ENCODE results near the gene FOXA2. TPM values are rescaled to one million over a fixed set of nuclear protein-coding genes. Genes with fewer than 3 reads are reported as not detected.
"Not testable (repeated sequence)": the region's sequence is repeated elsewhere in the genome, so short reads cannot be mapped to it uniquely, and the experiment has no call there.

Gene FOXA2
- total RNA-seq, 2 experiments from 2014 or later: not detected

GRCh38 chr20:22555791-22556564, 28.4 kb downstream of the FOXA2 start:
- Histone ChIP-seq H3K36me3 (ENCODE audit: insufficient read depth, low read length) (no peaks in the 10 kb centered on the region), H3K9me3 (ENCODE audit: control insufficient read depth in 1 of 2, insufficient read depth in 1 of 2, low read length in 2 of 2) (peaks cover 0 to 16% of the 10 kb centered on the region in 2 experiments), H3K4me1 (ENCODE audit: insufficient read depth, low read length) (no peaks in the 10 kb centered on the region), H3K27me3 (ENCODE audit: control insufficient read depth in 1 of 2, insufficient read depth in 2 of 2, low read length in 2 of 2) (peaks cover 13 to 17% of the 10 kb centered on the region in 2 experiments), H3K27ac (ENCODE audit: low read depth in 1 of 2, low read length in 2 of 2) (no peak overlapping the region), H3K4me3 (ENCODE audit: low read length) (no peak overlapping the region)
- Mint-ChIP-seq H3K4me1 (ENCODE audit: low read depth) (no peaks in the 10 kb centered on the region), H3K4me3 (no peak overlapping the region), H3K9me3 (no peaks in the 10 kb centered on the region), H3K27me3 (peaks cover 38% of the 10 kb centered on the region), H3K36me3 (ENCODE audit: low read depth) (no peaks in the 10 kb centered on the region), H3K27ac (no peak overlapping the region)
- no peak for TF ChIP-seq CTCF (IDR thresholded peaks at IDR 0.05)
- ATAC-seq (ENCODE audit: poor library complexity): no peak
- intact Hi-C loops (cut with DNase I, micrococcal nuclease): no loop called here
- CTCF ChIA-PET: no interaction called here
- no peak for DNase-seq
- POLR2A ChIA-PET: no interaction called here

- no peaks in the 10 kb centered on the region for H3K36me3 ChIP-seq (ENCODE audit: insufficient read depth, low read length)
- H3K27ac ChIP-seq (ENCODE audit: low read depth in 1 of 2, low read length in 2 of 2): no peak overlapping the region
- Mint-ChIP-seq H3K9me3 (peaks cover 4% of the 10 kb centered on the region), H3K4me3 (no peak overlapping the region), H3K4me1 (ENCODE audit: low read depth) (no peaks in the 10 kb centered on the region), H3K27me3 (peaks cover 30% of the 10 kb centered on the region), H3K27ac (no peak overlapping the region), H3K36me3 (ENCODE audit: low read depth) (no peaks in the 10 kb centered on the region)
- DNase-seq (no peak), ATAC-seq (ENCODE audit: poor library complexity) (no peak)
- intact Hi-C loops (cut with DNase I, micrococcal nuclease): no loop called here
- POLR2A ChIA-PET: no interaction called here
- H3K4me3 ChIP-seq (ENCODE audit: low read length): no peak overlapping the region
- no peaks in the 10 kb centered on the region for H3K4me1 ChIP-seq (ENCODE audit: insufficient read depth, low read length)
- TF ChIP-seq CTCF (IDR thresholded peaks at IDR 0.05): no peak
- peaks cover 0 to 10% of the 10 kb centered on the region in 2 experiments for H3K27me3 ChIP-seq (ENCODE audit: control insufficient read depth in 1 of 2, insufficient read depth in 2 of 2, low read length in 2 of 2)
- CTCF ChIA-PET: no interaction called here
- peaks cover 0 to 15% of the 10 kb centered on the region in 2 experiments for H3K9me3 ChIP-seq (ENCODE audit: control insufficient read depth in 1 of 2, insufficient read depth in 1 of 2, low read length in 2 of 2)
Measured at GRCh38 chr20:22554391-22554790, 30.0 kb downstream of the FOXA2 start.

GRCh38 chr20:22550514-22550913, 33.9 kb downstream of the FOXA2 start:
- H3K4me1 Mint-ChIP-seq (ENCODE audit: low read depth); H3K9me3 Mint-ChIP-seq; H3K36me3 Mint-ChIP-seq (ENCODE audit: low read depth); intact Hi-C loops (cut with DNase I, micrococcal nuclease); H3K27ac ChIP-seq (ENCODE audit: low read depth in 1 of 2, low read length in 2 of 2); POLR2A ChIA-PET; H3K9me3 ChIP-seq (ENCODE audit: control insufficient read depth in 1 of 2, insufficient read depth in 1 of 2, low read length in 2 of 2); ATAC-seq (ENCODE audit: poor library complexity); DNase-seq; CTCF ChIA-PET; H3K4me1 ChIP-seq (ENCODE audit: insufficient read depth, low read length); H3K4me3 ChIP-seq (ENCODE audit: low read length); H3K4me3 Mint-ChIP-seq; H3K27me3 ChIP-seq (ENCODE audit: control insufficient read depth in 1 of 2, insufficient read depth in 2 of 2, low read length in 2 of 2); H3K27ac Mint-ChIP-seq; H3K36me3 ChIP-seq (ENCODE audit: insufficient read depth, low read length): not testable (repeated sequence)
- peaks cover 13% of the 10 kb centered on the region for H3K27me3 Mint-ChIP-seq

GRCh38 chr20:22548040-22548439, 36.3 kb downstream of the FOXA2 start:
- Histone ChIP-seq H3K27ac (ENCODE audit: low read depth in 1 of 2, low read length in 2 of 2) (no peak overlapping the region), H3K9me3 (ENCODE audit: control insufficient read depth in 1 of 2, insufficient read depth in 1 of 2, low read length in 2 of 2) (peaks cover 0 to 4% of the 10 kb centered on the region in 2 experiments), H3K4me1 (ENCODE audit: insufficient read depth, low read length) (no peaks in the 10 kb centered on the region), H3K36me3 (ENCODE audit: insufficient read depth, low read length) (no peaks in the 10 kb centered on the region), H3K27me3 (ENCODE audit: control insufficient read depth in 1 of 2, insufficient read depth in 2 of 2, low read length in 2 of 2) (no peaks in the 10 kb centered on the region), H3K4me3 (ENCODE audit: low read length) (no peak overlapping the region)
- TF ChIP-seq CTCF (IDR thresholded peaks at IDR 0.05): no peak
- POLR2A ChIA-PET: no interaction called here
- Mint-ChIP-seq H3K27ac (no peak overlapping the region), H3K4me3 (no peak overlapping the region), H3K36me3 (ENCODE audit: low read depth) (no peaks in the 10 kb centered on the region), H3K9me3 (peaks cover 4% of the 10 kb centered on the region), H3K4me1 (ENCODE audit: low read depth) (no peaks in the 10 kb centered on the region), H3K27me3 (peaks cover 19% of the 10 kb centered on the region)
- CTCF ChIA-PET: no interaction called here
- DNase-seq: no peak
- intact Hi-C loops (cut with DNase I, micrococcal nuclease): no loop called here
- no peak for ATAC-seq (ENCODE audit: poor library complexity)

All from CD4-positive, alpha-beta T cell (primary cell).